CD4-positive, alpha-beta T cell treated with Interleukin-4 for 4 hours (primary cell): ENCODE data around the gene SMIM31.

Experiments
- DNase-seq: peaks from one replicate; pipeline ENCODE4 v3.0.0-alpha.2; 2020

The SMIM31 gene

DNA sequence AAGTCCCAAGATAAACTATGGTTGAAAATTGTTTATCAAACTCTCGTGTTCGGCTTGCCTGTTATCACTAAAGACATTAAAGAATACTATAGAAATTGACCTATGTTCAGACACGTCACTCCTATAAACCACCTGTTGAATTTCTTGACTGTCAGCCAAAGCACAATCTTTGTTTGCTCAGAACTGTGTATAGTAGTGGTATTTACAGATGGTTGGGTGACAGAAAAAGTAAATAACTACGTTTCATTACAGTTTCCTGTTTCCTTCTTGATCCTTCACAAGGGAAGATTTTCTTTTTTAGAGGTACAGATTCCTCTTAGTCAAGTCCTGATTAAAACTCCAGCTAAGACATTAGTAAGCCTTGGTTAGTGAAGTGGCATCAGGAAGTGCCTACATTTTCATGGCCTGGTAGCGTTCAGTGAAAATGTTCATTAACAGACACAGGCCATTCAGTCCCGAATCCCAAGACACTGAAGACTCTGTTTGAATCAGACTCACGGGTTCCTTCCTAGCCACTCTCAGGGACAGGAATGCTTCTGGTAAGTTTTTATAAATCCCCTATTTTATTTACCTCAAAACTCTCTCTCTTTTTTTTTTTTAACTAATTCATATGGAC lies at the start of gene SMIM31:
Gene SMIM31 (plus strand): TSS at position 259 of the 616 bp plus-strand sequence. CDS start 16,313 bp downstream, outside the sequence.
- no peak for DNase-seq

DNA sequence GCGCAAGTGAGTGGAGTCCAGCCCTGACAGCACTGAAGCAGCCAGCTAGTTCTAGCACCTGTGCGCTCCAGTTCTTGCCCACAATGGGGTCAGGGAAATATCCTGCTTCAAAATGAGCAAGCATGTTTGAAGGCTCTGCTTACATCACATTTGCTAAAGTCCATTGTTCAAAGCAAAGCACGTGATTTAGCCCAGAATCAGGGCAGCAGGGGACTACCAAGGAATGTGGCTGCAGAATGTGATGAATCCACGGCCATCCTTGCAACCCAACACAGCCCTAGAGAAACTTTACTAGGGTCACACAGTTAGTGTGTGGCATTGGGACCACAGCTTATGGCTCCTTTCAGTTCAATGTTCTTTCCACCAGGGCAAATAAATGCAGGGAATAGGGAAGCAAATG lies 47.3 kb upstream of the SMIM31 start:
- DNase-seq, result no peak

DNA sequence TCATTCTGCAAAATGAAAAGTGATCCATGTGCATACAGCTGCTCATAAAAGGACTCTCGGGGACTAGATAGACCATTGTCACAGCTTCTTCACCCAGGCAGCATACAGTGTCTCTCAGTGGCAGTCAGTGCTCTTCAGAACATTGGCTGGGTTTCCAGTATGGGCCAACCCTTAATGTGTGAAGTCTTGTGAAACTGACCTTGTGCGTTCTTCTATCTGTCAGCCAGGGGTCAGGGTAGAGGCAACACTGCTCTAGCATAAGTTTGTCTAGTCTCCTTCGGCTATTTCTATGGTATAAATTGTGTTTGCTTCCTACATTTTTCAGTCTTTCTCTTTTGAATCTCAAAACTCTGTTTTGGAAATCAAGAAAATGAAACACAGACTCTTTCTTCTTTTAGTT lies 37.0 kb upstream of the SMIM31 start:
- DNase-seq, result no peak

DNA sequence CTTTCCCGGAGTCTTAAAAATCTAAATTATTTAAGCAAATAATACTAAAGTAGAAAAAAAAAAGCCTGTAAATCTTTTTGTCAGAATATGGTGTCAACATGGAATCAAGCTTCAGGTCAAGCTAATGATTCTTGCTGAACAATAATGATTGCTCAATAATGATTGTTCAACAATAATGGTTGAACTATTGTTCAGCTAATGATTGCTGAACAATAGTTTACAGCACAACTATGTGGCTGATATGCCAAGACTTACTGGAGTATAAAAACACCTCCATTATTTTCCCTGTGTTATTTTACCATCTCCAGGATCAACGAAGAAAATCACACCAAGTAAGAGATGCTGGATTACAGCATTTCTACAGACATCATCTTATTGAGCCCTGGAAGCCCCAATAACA lies 35.1 kb upstream of the SMIM31 start:
- DNase-seq, result no peak

DNA sequence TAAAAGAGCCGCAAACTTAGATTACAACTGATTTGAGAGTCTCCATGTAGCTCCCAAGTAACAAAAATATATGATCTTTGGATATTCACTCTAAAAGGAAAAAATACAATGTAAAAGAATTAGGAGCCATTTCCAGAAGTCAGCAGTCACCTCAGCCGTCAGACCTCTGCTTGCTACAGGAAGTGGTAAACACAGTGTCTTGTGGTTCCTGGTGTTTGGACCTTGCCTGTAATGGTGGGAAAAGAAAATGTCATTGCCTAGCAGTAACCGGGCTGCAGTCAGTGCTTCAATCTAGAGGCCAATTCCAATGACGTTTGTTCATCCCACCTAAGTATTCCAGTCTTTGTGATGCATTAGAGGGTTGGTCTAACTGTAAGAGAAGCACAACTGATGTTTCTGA lies 28.9 kb upstream of the SMIM31 start:
- no peak for DNase-seq

DNA sequence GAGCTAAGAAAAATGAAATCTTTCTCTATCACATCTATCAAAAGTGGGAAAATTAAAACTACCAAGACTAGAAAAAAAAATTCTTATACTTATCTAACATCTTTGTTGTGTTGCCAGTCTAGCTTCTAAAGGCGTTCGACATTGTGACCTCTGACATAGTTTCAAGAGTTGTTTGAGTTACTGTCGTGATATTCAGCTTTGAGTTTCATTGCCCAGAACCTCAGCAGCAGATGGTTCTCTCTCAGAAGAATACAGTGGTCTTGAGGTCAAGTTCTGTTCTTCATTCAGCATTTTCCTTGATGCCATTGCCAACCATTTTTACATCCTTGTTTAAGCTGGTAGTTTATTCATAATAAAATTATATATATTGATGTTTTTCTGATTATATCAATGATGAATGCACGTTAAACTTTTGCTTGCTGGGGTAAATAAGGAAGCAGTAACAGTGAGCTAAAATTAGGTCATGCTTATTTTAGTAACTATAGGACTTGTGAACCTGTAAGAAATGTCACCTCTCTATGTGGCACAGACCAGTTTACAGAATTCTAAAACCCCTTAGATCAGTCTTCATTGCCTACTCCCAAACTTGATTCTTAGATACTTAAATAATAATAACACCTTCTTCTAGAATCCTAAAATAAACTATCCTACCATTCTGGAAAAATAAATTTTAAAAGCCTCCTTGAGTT lies 23.1 kb upstream of the SMIM31 start:
- no peak for DNase-seq

DNA sequence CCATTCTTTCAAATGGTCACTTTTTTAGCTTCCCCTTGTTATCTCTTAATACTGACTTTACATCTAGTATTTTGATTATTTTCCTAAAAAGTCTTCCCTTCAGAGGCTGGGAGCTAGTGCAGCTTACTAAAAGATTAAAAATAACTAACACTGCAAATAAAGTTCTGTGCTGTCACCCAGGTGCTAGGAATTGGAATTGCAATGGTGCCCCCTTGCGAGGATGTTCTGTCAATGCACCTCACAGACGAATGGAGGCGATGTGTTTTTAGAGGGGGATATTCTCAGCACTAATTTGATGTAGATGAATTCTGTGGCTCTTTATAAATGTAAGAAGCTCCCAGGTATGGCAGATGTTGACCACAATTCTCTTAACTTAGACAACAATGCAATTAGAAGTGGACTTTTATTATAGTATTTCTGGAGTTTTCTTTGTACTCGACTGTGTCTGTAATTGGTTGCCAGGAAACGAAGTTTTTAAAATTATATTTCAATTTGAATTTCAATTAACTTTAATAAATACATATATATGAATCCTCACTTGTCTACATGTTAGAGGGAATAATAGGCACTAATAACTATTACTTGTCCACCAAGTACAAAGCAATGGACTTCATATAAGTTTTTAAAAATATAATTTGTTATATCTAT lies 22.0 kb upstream of the SMIM31 start:
- peak; percentile 49 for DNase-seq

DNA sequence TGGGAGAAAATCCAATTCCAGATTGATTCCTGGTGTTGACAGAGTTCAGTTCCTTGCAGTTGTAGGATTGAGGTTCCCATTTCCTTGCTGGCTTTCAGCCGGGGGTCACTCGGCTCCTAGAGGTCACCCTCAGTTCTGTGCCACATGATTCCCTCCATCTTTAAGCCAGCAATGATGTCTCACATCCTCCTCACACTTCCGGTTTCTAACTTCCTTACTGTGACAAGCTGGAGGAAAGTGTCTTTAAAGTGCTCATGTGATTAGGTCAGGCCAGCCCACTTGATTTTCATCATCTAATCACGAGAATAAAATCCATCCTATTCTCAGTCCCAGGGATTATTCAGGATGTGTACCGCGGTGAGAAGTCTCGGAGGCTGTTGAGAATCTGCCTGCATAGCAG lies 19.4 kb upstream of the SMIM31 start:
- DNase-seq, result no peak

DNA sequence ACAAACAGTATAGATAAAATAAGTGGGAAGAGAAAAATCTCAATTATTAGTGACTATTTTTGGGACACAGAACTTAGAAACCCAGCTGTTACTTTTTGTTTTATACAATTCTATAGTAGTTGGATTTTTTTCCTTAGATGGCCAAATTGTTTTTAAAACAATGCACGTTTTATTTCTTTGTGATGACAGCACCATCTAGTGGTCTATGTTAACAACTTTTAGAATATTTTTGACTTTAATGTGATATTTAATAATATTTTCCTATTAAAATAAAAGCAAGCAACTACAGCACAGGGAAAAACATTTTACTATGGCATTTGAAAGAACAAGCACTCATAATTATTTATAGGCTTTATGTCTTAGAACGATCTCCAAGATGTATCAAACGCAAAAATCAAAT lies 5.6 kb upstream of the SMIM31 start:
- peak; percentile 22 for DNase-seq

DNA sequence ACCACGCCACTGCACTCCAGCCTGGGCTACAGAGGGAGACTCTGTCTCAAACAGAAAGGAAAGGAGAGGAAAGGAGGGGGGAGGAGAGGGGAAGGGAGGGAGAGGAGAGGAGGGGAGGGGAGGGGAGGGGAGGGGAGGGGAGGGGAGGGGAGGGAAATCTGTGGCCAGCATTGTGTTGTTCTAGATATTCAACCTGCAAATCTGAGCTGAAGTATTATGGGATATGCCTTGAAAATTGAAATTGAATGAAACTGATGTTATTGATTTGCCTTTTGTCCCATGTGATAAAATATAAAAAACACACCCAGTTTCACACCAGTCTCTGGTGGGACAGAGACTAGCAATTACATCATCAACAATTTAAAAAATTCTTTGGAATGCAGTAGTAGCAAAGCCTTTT lies 1.5 kb downstream of the SMIM31 start:
- DNase-seq, result no peak

DNA sequence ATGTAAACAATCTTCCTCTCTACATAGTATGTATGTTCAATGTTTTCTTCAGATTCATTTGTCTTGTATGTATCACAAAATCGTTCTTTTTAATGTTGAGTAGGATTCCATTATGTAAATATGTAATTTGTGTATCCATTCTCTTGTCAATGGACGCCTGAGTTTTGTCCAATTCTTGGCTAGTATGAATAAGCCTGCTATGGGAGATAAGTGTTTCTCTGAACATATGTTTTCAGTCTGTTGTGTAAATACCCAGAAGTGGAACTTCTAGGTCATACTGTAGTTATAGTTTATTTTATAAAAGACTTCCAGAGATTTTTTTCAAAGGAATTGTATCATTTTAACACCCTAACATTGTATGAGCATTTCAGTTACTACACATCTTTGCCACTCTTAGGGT lies 2.8 kb downstream of the SMIM31 start:
- DNase-seq, result no peak

DNA sequence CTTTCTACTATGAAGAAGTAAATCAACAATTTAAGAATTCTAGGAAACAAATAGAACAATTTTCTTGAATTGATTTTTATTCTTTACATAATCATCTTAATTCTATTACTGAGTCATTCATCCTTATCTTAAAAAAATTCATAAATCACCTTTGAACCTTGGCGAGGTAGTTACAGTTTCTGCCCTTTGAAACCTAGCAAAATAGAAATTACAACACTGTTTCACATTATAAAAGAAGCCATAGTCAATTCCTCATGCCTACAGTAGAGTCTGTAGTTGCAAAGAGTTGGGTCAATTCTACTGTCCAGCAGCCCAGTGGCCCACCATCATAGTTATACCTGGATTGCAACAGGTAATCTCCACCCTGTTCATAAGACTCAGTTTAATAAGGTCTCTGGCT lies 7.3 kb downstream of the SMIM31 start:
- DNase-seq, result no peak

DNA sequence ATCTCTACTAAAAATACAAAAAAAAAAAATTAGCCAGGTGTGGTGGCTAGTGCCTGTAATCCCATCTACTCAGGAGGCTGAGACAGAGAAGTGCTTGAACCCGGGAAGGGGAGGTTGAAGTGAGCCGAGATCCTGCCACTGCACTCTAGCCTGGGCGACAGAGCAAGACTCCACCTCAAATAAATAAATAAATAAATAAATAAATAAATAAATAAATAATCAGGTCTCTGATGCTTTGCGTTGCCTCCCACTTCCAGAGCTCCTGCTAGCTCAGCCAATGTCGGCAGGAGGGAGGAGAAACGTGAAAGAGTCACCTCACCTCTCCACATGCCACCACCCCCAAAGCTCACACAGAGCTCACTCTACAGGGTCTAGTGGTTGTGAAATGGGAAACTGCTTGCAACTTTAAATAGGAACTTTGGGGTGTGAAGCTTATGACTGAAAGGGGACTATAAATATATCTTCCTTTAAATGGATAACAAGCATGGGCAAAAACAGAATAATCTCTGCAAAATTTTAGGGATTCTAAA lies 7.9 kb downstream of the SMIM31 start:
- no peak for DNase-seq

DNA sequence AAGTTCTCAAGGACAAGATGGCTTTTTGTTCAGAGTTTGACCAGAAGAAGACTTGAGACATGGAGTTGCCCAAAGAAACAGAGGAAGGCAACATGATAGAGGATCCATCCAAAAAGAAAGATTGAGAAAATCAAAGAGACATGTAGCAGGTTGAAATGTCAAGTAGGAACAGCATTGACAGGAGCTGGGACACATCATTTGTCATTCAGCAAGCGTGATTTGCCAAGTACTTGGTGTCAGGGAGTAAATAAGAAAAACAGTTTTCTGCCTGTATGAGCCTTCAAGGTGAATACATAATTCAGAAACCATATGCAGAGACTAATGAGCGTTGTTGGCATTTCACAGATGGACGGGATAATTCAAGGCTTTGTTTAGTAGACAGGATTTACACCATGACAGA lies 11.2 kb downstream of the SMIM31 start:
- no peak for DNase-seq

DNA sequence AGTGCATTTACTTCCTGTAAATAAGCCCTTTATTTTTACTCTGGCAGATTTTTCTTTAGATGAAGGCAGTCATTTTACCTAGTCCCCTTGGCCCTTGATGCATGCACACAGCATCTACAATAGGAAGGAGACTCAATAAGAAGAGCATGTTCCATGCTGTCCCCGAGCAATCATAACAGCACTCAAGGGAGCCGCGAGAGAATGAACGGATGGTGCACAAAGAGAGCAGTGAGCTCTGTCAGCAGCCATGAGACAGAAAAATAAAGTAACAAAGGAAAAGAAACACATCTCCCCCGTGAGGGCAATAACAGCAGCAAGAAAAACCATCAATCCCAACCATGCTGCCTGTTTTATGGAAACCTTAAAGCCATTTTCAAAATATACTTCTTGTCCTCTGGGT lies 11.9 kb downstream of the SMIM31 start:
- DNase-seq, result no peak

DNA sequence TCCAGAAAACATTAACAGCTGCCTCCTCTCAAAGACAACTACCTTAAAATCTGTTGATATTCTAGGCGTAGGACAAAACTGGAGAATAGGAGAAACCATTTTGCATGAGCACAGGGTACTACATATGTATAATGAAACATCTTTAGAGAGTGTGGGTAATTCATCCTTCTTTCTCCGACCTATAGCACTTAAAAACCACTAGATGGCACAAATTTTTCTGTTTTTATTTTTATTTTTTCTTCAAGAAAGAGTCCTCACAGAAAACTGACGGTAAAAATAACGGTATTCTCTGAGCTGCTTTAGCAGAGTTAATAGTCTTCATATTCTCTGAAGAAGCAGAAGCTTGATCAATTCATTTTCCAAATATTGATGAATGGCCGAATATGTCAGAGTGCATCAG lies 14.6 kb downstream of the SMIM31 start:
- no peak for DNase-seq

DNA sequence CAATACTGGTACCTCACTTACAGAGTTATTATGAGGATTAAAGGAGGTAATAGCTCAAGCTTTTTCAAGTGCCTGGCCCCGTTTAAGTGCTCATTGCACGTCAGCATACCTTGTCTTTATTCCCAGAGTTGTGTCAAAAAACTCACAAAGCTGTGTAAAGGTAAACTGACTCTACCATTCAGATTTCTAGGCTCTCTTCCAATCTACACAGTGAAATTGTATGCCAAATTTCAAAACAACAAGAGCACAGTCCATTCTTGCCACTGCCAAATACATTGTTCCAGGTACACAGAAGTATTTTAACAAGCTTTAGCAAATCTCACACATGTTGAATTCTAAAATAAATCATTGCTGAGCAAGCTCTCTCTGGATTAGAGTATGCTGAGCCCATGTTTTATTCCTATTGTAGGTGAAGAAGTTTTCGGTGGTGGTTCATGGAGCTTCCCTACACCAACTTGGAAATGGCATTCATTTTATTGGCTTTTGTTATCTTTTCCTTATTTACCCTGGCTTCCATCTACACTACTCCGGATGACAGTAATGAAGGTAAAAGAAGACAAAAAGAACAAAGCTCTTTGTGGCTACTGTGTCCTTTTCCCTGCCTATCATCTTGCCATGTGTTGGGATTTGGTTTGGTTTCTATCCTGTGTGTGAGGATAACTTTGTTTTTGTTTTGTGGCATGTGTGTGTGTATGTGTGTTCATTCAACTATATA lies 16.2 kb downstream of the SMIM31 start:
- no peak for DNase-seq

DNA sequence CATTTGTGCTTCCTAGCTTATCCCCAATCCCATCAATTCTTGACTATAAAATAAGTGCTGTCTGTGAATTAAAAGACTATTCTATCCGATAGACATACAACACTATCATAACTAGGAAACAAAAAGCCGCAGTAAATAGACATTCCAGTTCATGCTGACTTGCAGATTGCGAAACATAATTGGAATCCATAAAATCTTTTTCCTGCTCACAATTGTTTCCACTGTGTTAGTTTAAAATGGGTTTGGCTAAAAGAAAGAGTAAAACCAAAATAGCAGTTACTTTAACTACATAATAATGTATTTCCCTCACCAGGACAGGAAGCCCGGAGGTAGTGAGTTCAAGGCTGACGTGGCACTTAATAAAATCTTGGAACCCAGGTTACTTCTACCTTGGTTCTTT lies 17.2 kb downstream of the SMIM31 start:
- DNase-seq, result no peak

DNA sequence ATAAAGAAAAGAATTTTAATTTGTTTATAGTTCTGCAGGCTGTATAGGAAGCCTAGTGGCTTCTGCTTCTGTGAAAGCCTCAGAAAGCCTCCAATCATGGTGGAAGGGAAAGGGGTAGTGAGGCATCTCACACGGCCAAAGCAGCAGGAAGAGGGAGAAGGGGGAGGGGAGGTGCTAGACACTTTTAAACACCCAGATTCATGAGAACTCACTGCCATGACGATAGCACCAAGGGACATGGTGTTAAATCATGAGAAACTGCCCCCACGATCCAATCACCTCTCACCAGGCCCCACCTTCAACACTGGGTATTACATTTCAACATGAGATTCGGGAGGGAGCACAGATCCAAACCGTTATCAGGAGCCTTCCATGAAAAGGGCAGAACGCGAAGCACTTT lies 18.1 kb downstream of the SMIM31 start:
- DNase-seq, result no peak

DNA sequence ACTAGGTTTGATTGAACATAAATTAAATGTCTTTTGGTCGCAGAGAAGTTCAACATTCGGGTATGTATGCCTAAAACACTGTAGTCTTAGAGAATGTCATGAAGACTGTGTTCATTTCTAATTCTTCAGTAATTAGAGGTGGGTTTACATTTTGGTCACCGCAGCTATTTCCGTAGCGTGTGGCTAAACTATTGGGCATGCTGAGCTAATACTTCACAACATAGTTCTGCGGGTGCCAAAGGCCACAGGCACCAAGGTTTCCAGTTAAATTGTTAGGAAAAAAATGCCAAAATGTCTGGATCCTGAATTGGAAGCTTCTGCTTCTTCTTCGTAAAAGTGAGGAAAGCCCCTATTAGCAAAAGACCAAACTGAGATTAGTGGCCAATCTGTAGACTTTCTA lies 25.1 kb downstream of the SMIM31 start:
- no peak for DNase-seq

DNA sequence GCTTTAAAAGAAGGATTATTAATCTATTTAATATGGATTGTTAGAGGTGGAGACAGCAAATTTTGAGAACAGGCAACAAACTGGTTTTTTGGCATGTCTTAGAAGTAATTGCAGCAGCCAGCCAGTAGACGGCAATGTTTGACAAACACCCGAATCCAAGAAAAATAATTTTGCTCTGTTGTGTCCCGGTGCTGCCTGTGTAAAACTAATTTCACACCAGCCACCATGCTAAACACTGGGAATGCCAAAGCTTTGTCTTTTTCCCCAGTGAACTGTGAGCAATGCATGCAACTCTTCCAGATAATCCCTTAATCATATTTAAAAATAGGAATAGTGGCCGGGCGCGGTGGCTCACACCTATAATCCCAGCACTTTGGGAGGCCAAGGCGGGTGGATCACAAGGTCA lies 25.9 kb downstream of the SMIM31 start:
- peak; percentile 13 for DNase-seq

DNA sequence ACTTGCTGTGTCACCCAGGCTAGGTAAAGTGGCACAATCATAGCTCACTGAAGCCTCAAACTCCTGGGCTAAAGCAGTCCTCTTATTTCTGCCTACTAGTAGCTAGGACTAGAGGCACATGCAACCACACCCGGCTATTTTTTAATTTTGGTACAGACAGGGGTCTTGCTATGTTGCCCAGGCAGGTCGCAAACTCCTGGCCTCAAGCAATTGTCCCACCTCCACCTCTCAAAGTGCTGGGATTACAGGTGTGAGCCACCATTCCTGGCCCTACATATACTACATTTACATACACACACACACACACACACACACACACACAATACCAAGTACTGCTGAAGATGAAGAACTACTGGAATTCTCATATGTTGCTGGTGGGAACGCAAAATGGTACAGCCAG lies 26.9 kb downstream of the SMIM31 start:
- DNase-seq, result no peak

DNA sequence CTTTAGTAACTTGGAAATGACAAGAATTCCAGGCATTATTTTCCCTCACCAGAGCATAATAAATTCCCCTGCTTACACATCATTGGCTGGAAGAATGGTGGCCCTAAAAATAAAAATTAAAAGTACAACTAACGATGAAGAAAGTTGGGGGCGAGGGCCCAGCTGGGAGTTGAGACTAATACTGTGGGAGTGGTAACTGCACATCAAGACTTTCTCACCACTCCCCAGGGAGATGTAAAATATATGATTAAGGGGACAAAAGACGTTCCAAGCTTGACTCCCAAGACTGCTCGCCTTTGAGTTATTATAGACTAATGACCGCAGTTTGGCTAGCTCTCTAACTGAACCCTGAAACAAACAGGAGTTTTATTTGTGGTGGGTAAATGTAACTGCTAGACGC lies 30.0 kb downstream of the SMIM31 start:
- no peak for DNase-seq

DNA sequence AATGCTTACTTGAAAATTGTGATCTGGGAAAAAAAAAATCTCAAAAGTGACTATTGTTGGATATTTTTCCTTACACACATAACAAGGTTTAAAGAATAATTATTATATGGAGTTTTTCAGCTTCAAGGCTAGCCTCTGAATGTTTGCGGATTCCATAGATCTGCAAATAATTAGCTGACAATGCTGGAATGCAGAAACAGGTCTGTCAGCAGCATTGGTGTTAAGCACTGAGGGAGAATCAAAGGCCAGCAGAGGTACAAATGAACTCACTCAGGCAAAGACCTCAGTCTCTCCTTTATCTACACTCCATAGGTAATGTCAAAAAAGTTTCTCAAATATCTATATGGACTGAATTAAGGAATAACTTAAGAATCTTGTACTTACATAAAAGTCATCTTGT lies 35.1 kb downstream of the SMIM31 start:
- DNase-seq, result no peak
